ENCODE results near the gene SLC19A1. TPM values are rescaled to one million over a fixed set of nuclear protein-coding genes. Genes with fewer than 3 reads are reported as not detected.

SLC19A1 gene
- polyA plus RNA-seq, 1 of the 3 experiments (the other 2 are of a cell fraction): 15.0 TPM

GRCh38 chr21:45476582-45476981 lies 65.7 kb downstream of the SLC19A1 start:
- Histone ChIP-seq H3K9ac (no peak overlapping the region), H2AFZ (ENCODE audit: low read depth) (no peak overlapping the region), H3K27ac (ENCODE audit: low read depth in 2 of 2, low read length in 1 of 2) (no peak overlapping the region), H3K79me2 (ENCODE audit: insufficient read depth) (peaks cover 17% of the 10 kb centered on the region), H3K4me3 (ENCODE audit: low read depth in 2 of 2, low read length in 1 of 2) (no peak overlapping the region), H3K4me2 (no peak overlapping the region), H3K9me2 (no peaks in the 10 kb centered on the region), H3K4me1 (ENCODE audit: control insufficient read depth in 1 of 2, insufficient read depth in 2 of 2, low read depth in 1 of 2, low read length in 1 of 2) (peaks cover 5 to 7% of the 10 kb centered on the region in 2 experiments; a peak in 3 of 4 replicates), H3K36me3 (replicated peaks in 1 of 2; ENCODE audit: control insufficient read depth in 1 of 2, insufficient read depth in 2 of 2, low read length in 1 of 2) (peaks cover 12 to 31% of the 10 kb centered on the region in 2 experiments), H3K9me3 (no peaks in the 10 kb centered on the region), H3F3A (replicated peaks; ENCODE audit: insufficient read depth) (peaks cover 13% of the 10 kb centered on the region), H3K27me3 (ENCODE audit: insufficient read depth) (no peaks in the 10 kb centered on the region), H4K20me1 (ENCODE audit: insufficient read depth) (peaks cover 20% of the 10 kb centered on the region)
- WGBS (ENCODE audit: low lambda C conversion rate): 85% methylated on average over 6 of the region's 6 CpGs
- POLR2A ChIA-PET: no interaction called here
- CTCF ChIA-PET: interaction anchor here (1.3 to 1.4 kb wide), 2 partner anchors 17 to 36 kb away, joined by 4 read pairs; no protein-coding TSS in a partner anchor
- TF ChIP-seq TAF1 (IDR thresholded peaks at IDR 0.05; ENCODE audit: borderline replicate concordance, low read depth, low read length) (no peak), SMC3 (IDR thresholded peaks at IDR 0.05; ENCODE audit: low read depth, low read length) (no peak), TEAD4 (IDR thresholded peaks at IDR 0.05; ENCODE audit: borderline replicate concordance, insufficient read depth) (no peak), ELF1 (IDR thresholded peaks at IDR 0.05) (no peak), FOXJ3 (CRISPR knock-in tag; IDR thresholded peaks at IDR 0.05) (no peak), FOSL2 (IDR thresholded peaks at IDR 0.05; ENCODE audit: borderline replicate concordance, low read depth) (no peak), GABPA (IDR thresholded peaks at IDR 0.05; ENCODE audit: low read depth) (no peak), JUND (IDR thresholded peaks at IDR 0.05) (no peak), RAD21 (IDR thresholded peaks at IDR 0.05; ENCODE audit: low read length) (no peak), POLR2AphosphoS5 (IDR thresholded peaks at IDR 0.05; ENCODE audit: low read depth, low read length) (no peak), FOXM1 (IDR thresholded peaks at IDR 0.05; ENCODE audit: low read depth) (no peak)
- TF ChIP-seq, protein P1, sequence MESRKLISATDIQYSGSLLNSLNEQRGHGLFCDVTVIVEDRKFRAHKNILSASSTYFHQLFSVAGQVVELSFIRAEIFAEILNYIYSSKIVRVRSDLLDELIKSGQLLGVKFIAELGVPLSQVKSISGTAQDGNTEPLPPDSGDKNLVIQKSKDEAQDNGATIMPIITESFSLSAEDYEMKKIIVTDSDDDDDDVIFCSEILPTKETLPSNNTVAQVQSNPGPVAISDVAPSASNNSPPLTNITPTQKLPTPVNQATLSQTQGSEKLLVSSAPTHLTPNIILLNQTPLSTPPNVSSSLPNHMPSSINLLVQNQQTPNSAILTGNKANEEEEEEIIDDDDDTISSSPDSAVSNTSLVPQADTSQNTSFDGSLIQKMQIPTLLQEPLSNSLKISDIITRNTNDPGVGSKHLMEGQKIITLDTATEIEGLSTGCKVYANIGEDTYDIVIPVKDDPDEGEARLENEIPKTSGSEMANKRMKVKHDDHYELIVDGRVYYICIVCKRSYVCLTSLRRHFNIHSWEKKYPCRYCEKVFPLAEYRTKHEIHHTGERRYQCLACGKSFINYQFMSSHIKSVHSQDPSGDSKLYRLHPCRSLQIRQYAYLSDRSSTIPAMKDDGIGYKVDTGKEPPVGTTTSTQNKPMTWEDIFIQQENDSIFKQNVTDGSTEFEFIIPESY (IDR thresholded peaks at IDR 0.05; ENCODE audit: borderline replicate concordance, low read depth): no peak
- TF ChIP-seq, protein P2, sequence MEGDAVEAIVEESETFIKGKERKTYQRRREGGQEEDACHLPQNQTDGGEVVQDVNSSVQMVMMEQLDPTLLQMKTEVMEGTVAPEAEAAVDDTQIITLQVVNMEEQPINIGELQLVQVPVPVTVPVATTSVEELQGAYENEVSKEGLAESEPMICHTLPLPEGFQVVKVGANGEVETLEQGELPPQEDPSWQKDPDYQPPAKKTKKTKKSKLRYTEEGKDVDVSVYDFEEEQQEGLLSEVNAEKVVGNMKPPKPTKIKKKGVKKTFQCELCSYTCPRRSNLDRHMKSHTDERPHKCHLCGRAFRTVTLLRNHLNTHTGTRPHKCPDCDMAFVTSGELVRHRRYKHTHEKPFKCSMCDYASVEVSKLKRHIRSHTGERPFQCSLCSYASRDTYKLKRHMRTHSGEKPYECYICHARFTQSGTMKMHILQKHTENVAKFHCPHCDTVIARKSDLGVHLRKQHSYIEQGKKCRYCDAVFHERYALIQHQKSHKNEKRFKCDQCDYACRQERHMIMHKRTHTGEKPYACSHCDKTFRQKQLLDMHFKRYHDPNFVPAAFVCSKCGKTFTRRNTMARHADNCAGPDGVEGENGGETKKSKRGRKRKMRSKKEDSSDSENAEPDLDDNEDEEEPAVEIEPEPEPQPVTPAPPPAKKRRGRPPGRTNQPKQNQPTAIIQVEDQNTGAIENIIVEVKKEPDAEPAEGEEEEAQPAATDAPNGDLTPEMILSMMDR (IDR thresholded peaks at IDR 0.05): no peak
- TF ChIP-seq, protein P3, sequence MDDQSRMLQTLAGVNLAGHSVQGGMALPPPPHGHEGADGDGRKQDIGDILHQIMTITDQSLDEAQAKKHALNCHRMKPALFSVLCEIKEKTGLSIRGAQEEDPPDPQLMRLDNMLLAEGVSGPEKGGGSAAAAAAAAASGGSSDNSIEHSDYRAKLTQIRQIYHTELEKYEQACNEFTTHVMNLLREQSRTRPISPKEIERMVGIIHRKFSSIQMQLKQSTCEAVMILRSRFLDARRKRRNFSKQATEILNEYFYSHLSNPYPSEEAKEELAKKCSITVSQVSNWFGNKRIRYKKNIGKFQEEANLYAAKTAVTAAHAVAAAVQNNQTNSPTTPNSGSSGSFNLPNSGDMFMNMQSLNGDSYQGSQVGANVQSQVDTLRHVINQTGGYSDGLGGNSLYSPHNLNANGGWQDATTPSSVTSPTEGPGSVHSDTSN (IDR thresholded peaks at IDR 0.05): no peak
- DNase-seq: no peak

Data from SK-N-SH (cell line).